Esophagus muscularis mucosa (tissue), 4 donors: ENCODE measurements around the gene SH3PXD2A.

Experiments used
- EP300 ChIP-seq: sonication (generic); formaldehyde crosslinking; IDR thresholded peaks from one replicate; pipeline ENCODE4 v1.6.1; 2017; ENCODE audit warnings: antibody characterized with exemption
- POLR2A ChIP-seq: fragments of 450-650 bp; IDR thresholded peaks from one replicate; pipeline ENCODE4 v1.6.1; 2017; ENCODE audit warnings: antibody characterized with exemption, moderate library complexity, mild to moderate bottlenecking, low read depth
- POLR2AphosphoS5 ChIP-seq, 2 donors: sonication (generic); formaldehyde crosslinking; IDR thresholded peaks; one replicate each; pipeline ENCODE4 v1.6.1; 2017; ENCODE audit warnings: antibody characterized with exemption in 2 of 2
- TF ChIP-seq, protein P1 (sequence below), 3 experiments: fragments of 200-600 bp in 2 of 3; fragments of 450-650 bp in 1 of 3; sonication (generic) in 2 of 3; IDR thresholded peaks; one replicate each; pipeline ENCODE4 v1.5.1; 2017 to 2019; ENCODE audit warnings: antibody characterized with exemption in 3 of 3, mild to moderate bottlenecking in 2 of 3, moderate library complexity in 1 of 3

- TF ChIP-seq, protein P1, sequence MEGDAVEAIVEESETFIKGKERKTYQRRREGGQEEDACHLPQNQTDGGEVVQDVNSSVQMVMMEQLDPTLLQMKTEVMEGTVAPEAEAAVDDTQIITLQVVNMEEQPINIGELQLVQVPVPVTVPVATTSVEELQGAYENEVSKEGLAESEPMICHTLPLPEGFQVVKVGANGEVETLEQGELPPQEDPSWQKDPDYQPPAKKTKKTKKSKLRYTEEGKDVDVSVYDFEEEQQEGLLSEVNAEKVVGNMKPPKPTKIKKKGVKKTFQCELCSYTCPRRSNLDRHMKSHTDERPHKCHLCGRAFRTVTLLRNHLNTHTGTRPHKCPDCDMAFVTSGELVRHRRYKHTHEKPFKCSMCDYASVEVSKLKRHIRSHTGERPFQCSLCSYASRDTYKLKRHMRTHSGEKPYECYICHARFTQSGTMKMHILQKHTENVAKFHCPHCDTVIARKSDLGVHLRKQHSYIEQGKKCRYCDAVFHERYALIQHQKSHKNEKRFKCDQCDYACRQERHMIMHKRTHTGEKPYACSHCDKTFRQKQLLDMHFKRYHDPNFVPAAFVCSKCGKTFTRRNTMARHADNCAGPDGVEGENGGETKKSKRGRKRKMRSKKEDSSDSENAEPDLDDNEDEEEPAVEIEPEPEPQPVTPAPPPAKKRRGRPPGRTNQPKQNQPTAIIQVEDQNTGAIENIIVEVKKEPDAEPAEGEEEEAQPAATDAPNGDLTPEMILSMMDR (IDR thresholded peaks at IDR 0.05) = no peak
- TF ChIP-seq POLR2A = no peak
- no peak for TF ChIP-seq POLR2AphosphoS5 (IDR thresholded peaks at IDR 0.05)
- TF ChIP-seq EP300 = no peak
Observed at GRCh38 chr10:103792547-103792946, 62.8 kb downstream of the SH3PXD2A start.
